Kidney capillary endothelial cell (primary cell): ENCODE data around the gene PTPRT.

Source experiments
- DNase-seq: peaks from one replicate; pipeline ENCODE4 v3.0.0-alpha.2; 2018; ENCODE audit warnings: low spot score

PTPRT gene

DNA sequence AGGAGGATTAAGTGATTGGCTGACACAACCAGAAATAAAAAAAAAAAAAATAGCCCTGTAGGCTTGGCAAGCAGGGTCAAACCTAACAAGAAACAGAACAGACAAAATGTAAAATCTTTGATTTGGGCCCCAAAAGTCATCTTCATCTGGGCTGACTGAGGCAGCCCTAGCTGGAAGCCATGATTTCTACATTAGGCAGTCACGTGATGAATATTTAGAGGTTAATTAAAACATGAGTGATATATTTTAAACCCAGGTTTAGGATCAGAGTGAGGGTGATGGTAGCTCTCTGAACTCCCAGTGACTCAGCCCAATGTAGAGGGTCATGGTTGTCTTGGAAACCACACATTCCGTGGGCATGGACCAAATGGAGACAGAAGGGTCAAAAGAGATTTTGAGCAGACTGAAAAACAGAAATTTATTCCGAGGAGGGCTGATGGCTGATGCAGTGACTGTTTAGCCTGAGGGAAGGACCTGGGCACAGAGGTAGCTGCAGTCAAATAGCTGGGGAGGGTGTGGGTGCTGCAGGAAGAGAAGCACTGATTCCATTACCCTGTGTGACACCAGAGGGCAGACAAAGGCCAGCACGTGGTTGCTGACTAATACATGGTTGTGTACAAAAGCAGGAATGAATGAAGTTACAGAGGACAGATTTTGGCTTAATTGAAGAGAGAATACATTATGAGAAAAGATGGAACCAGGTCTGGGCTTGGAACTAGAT lies 998.4 kb downstream of the PTPRT start:
- DNase-seq = no peak

DNA sequence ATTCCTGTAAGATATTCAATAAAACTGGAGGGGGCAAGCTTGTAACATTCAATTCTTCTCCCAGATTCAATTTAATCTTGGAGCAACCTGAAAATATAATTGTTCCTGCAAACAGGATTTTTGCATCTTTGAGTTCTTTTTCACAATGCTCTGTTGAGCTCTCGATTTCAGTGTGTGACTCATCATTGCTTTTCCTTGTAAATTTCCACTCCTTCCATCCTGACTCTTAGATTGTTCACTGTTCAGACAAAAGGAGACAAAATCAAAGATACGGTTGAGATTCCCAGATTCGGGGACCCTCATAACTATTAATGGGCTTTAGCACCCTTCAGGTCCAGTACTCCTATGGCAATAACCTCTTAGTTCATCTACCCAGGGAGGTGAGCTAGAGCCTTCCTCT lies 999.6 kb downstream of the PTPRT start:
- no peak for DNase-seq

DNA sequence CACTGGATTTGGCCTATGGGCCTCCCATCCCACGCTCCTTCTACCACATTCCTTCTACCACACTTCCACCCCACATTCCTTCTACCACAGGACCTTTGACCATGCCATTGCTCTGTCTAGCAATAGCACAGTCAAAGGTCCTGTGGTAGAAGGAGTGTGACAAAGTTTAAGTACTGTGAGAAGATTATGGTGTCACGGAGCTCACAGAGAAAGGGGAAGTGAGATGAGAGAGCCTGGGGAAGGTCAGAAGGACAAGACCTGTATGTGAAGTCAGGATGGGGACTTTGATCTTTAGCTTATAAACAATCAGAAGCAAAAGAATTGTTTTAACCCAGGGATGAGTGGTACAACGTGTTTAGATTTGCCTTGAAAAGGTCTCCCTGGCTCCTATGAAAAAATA lies 1003.4 kb downstream of the PTPRT start:
- DNase-seq = no peak

DNA sequence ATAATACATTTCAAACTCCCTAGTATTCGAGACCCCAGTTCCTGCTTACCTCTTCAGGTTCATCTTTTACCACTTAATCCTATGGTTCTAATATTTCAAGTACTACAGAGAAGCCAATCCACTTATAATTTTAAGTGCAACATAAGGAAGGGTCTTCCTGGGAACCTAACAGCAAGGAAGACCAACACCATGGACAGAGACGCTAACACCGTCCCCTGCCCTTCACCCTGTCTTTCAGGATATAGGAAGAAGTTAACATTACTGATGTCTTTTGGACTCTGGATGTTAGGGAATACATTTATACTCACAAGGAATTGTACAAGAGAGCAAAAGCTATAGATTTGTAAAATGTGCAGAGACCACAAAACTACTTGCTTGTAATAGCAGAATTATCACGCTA lies 1006.6 kb downstream of the PTPRT start:
- DNase-seq = no peak

DNA sequence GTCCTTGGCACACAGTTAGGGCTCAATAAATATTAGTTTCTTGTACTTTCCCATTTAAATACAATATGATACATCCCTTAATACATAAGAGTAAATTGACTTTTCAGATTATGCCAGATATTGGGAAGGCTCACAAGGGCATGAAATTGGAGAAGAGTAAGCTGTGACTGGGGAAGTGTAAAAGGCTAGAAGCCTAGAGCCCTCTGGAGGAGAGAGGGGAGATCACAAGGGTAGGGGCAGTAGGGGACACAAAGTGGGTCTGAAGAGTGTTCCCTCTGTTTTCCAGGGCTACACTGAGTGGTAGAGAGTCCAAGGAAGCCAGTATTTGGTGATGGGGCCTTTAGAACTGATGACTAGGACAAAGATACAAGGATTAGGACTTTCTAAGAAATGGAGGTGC lies 1008.6 kb downstream of the PTPRT start:
- DNase-seq = no peak

DNA sequence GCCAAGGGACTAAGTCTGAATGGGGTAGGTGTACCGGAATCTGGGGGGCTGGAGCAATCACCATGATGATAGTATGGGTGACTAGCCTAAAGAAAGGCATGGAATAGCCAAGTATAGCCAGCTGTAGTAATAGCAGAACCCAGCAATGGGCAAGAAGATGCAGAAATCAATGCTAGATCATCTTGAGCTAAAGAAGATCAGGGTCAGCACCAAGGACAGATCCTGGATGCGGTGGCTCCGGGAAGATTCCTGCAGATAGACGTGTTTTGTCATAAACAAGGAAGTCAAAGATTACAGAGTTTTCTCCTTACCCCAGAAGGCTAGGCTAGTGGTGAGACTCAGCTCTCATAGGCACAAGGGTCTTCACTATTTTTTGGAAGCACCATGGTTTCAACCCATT lies 1009.9 kb downstream of the PTPRT start:
- DNase-seq = no peak

DNA sequence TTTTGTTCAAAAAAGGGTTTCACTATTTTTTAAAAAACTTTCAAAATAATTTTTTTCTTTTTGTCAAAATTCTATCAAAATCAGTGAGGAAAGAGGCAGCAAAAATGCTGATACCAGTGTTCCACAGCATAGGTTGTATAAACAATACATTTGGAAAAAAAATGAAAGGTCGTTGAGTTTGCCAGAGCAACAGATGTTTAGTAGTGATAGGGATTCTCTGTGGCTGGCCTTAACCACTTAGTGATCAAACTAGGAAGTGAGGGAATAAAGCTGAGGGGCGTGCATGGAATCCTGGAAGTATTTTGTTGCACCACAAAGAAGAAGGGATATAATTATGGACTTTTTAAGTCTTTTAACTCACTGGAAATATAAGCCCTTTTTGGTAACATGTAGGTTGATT lies 1016.3 kb downstream of the PTPRT start:
- DNase-seq = no peak

DNA sequence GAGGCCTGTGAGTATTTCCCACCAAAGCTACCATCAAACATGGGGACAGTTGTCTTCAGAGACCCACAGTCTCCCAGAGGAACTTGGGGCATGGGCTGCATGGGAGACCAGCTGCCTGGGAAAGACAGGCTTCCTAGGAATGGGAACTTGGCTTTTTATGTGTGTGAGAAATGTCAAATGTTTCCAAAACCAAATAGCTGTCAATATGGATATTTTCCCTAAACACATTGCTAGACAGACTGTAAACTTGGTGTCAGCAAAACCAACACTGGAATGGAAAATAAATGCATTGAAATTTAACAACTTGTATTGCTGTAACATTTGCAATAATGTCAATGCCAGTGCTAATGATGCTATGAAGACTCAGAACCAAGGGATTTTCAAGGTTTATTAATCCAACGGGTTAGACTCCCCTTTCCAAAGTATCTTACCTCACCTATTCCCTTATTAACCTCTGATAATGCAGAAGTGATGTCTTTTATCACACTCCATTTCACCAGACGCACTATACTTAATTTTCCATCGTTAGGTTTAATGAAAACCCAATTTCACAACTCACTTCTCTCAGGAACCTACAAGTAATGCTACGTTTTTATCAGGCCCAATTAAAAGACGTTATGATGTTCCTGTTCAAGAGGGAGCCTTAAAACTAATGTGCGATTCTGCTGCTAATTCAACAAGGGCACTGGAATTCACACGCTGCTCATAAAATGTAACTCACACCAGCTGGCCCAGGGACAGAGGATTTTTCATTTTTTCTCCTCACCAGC lies 1025.4 kb downstream of the PTPRT start:
- DNase-seq = no peak

DNA sequence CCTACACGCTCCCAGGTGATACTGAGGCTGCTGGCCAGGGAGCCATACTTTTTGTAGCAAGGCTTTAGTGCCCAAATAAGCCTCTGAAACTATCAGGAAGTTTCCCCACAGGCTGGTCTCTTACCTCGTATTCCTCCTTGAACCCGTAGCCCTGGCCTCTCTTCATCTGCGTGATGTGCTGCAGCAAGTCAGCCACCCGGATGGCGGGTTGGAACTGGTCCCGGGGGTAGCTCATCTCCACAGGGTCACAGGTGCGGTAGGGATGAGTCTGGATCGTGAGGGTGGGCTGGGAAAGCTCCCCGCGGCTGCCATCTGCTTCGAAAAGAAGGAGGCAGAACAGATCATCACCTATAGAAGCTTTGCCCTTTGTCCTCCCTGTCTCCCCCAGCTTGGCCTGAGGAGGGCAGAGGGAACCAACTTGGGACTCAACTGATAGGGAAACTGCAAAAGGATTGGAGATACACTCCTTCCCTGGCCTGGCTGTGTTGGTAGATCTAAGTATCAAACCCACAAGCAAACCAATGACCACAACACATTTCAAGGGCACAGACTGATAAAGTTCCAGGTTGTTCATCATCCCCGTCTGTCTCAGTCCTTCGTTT lies 1028.4 kb downstream of the PTPRT start:
- no peak for DNase-seq

DNA sequence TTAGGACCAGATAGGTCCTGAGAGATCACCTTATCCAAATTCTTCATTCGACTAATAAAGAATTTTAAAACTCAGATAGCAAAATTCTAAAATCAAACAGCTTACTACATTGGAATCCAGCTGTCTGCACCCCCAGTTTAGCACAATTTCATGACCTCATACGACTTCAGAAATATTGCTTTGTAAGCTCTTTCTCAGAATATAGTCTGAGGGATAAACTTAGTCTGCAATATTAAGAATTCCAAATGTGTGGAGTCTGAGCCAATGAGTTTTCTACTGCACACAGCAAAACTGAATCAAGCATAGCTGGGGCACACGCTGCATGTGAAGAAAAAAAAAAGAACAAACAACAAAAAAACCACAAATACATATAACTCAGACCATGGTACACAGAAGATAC lies 1029.9 kb downstream of the PTPRT start:
- DNase-seq = no peak

DNA sequence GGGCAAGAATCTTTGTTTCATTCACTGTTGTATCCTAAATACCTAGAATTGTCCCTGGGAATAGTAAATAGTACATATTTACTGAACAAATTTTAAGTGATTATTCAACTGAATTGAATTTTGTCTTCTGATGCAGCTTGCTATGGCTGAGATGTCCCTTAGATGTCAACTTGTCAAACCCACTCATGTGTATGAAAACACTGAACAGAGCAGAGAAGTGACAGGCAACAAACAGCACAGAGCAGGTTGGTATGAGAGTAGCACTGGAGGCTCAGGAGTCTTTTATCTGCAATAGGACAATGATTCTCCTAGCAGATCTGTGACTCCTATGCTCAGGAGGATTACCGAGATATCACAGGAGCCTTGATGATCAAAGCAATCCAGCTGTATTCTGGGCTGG lies 1031.4 kb downstream of the PTPRT start:
- no peak for DNase-seq

DNA sequence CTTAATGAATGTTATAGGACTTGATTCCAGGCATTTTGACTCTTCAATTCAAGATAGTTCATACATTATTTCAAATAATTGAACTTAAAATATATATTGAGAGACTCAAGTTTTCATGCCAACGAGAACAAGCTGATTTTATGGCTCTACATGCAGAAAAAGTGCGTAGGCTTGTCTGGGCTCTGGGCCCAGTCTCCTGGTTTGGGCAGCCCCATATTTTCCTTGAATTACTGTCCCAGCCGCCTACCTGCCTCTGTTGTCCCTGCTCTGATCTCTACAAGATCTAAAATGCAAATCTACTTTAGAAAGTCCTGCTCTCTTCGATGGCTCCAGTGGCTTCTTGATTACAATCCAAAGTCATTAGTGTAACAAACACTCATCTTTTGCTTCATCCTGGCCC lies 1034.1 kb downstream of the PTPRT start:
- DNase-seq = no peak

DNA sequence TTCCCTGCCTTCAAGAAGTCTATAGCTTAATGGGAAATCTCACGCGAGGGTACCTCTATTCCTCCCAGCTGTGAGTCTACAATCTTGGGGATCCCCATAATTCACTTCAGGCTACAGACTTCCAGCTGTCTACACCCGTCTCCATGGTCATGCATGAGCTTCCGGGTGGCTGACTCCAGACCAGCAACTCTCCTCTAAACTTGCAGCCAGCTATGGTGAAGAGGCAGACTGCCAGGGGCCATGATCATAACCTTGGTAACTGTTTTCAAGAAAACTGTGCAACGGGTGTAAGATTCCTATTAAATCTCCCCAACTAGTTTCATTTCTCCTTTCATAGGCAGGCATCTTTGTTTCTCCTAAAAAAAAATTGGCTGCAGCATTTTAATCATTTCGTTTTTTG lies 1037.1 kb downstream of the PTPRT start:
- DNase-seq = no peak

DNA sequence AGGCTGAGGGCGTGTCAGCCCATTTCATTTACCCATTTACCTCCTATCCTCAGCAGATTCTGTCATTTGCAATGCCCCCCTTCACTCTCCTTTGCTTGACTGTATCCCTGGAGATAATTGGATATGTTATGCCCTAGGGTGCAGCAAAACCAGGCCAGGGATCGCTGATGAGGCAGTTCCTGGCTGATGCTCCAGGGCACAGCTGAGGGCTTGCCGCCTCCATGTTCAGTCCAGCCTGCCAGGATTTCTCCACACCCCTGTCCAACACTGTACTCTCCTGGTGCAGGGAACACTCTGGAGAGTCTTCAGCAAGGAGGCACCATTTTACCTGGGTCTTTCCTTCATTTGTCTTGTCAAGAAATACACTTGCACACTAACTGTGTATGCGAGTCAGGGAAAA lies 1039.5 kb downstream of the PTPRT start:
- no peak for DNase-seq

DNA sequence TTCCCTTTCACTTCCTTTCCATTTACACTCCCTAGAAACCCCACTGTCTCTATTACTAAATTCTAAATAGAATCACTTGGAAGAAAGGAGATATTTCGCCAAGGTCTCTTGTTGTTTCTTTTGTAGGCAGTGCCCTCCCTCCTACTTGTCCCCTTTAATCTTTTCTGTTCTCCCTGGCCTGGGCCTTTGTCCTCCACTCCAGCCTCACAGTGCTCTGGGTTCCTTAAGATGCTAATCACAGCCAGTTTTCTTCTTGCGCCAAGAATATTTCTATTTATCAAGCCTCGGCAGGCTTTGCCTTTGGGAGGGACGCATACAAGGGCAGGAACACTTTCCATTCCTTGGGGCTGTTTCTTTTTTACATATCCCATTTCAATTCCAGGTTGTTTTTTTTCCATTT lies 1051.0 kb downstream of the PTPRT start:
- no peak for DNase-seq

DNA sequence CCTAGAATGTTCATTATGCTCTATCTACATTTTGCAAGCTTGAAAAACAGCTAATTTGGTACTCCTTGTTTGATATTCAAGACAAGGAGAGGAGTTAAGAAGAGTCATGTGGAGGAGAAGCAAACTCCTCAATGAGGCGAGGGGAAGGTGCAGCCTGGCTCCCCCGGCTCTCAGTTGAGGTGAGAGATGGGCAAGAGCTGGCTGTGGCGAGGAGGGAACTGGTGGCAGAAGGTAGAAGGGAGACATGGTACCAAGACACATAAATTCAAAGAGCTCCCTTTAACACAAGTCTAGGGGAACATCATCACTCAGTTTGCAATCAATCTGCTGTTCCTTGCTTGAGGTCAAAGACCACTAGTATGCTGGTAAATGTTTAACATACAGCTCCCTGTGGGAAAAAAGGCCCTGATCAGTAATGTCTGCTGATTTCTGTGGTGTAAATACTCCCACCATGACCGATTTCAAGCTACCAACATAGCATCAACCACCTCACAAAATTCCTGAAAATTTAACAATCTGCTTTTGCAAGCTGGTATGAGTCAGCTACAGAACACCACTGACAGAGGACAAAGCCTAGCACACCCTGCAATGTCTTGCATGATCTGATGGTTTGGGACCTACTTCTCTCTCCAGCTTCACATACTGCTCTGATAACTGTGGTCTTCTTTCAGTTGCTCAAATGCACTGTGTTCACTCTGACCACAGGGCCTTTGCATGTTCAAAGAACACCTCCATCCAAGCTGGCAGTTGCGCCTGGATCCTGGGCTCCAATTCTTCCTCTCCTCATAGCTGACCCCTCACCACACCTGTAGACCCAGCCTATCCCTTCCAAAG lies 1055.2 kb downstream of the PTPRT start:
- DNase-seq = no peak

DNA sequence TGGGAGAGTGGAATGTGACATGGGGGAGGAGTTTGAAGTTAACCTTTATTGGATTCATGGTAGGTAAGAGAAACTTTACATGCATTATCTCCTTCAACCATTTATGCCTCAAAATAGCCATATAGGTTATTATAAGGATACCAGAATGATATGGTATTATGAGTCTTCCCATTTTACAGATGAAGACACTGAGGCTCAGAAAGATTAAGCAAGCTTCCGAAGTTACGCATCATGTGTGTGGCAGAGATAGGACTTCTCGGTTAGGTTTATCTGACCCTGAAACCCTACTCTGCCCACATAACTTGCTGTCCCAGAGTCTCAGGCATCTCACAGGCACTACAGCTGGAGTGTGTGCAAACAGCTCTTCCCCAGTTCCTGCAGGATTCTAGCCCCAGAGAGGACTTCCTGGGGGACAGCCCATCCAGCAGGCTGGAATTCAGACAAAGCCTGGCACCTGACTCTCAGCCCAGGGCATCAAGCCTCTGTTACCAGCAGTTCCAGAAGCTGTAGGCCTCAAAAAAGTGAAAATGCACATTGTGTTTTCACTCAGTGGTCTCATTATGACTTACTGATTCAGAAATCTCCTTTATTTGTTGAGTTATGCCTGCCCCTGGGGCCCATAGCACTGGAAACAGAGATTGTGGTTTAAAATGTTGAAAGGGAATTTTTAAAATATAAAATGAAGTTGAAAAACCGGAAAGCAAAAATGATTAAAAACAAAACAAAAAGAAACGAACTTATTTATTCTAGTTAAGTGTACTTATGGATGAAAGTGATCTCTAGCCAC lies 1058.7 kb downstream of the PTPRT start:
- DNase-seq = no peak

DNA sequence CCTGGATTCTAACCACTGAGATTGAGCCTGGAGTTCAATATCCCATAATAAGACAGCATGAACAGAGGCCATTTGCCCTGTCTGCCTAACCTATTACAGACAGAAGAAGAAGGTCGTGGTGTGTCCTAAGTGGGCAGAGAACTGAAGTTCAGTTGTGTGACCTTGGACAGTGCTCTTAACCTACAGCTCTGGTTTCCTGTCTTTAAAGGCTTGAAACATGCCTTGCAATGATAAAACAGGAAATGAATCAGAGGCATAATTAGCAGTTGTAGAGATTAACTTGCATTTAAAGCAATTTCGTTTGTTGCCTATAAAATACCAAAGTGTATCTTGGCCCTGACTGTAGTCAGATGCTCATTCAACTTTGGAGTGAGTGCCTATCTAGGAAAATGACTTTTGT lies 1064.3 kb downstream of the PTPRT start:
- DNase-seq = no peak

DNA sequence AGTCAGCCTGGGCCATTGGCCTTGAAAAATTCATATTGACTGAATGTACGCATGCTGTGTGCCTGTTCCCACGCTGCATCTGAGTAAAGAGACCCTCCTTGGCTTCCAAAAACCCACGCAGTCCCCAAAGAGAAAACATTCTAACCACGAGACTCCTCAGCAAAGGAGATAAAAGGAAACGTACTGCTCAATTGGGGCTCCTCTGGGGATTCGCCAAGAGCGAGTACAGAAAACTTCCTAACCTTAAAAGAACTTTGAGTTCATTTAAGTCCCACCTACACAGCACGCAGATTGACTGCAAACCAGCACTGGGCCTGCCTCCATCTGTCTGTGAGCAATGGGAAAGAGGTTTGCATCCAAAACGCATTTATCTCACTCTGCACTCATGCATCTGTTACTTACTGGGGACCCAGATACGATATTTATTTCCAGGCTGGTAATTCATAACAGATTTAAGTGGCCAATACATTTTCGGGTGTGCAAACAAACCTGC lies 1065.7 kb downstream of the PTPRT start:
- no peak for DNase-seq

DNA sequence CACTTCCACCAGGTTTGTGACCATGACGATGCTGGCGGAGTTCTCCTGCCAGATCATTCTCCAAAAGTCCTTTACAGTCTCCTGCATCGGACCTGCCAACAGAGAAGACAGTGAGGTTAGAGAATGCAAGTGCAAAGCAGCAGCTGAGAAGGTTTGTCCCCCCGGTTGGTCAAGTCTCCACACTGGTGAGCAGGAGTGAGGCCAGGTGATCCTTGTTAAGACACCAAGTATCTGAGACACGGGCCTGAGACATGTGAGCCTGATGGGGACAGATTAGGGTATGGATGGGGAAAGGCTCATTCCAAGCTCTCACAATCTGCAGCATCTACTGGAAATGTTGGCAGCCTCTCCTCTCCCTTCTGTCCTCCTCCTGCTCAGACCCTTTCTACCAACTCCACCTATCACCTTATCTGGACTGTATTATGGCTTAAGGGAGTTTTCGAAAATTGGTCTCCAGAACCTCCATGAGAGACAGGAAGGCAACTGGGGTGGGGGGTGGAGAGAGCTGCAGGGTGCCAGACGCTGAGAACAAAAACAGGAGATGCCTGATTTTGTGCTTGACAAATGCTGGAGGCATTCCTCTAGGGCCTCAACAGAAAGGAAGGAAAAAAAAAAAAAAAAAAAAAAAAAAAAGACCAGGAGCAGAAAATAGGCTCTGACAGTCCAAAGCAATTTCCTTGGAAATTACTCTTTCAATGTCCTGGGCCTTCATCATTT lies 1071.1 kb downstream of the PTPRT start:
- DNase-seq = no peak

DNA sequence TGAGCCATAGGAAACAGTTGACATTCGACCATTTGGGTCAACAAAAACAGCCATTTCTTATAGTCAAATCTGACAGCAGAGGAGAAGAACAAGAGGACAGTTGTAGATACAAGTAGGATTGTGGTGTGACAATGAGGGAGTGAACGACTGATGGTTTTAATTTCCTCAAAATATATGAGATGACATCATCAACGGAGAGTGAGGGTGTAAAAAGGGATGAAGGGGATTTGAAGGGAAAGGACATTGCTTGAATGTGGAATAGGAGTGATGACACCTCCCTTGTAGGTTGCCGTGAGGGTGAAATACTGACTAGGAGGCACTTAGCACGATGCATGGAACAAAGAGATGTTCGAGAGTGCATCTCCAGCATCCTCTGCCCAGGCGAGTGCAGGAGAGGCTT lies 1071.7 kb downstream of the PTPRT start:
- no peak for DNase-seq
